ENCODE data around the gene CLP1. TPM values are rescaled to one million over a fixed set of nuclear protein-coding genes. Genes with fewer than 3 reads are reported as not detected.
"Not testable (repeated sequence)": the region's sequence is repeated elsewhere in the genome, so short reads cannot be mapped to it uniquely, and the experiment has no call there.

Gene CLP1
- total RNA-seq, 6 donors from 2014 or later: 10.5 to 16.9 (median 13.4) TPM

GRCh38 chr11:57651408-57651807 lies 6.2 kb upstream of the CLP1 start:
- H3K4me3 ChIP-seq: no peak overlapping the region
- no peak for TF ChIP-seq EP300 (IDR thresholded peaks at IDR 0.05)
- no peak for TF ChIP-seq POLR2AphosphoS5 (IDR thresholded peaks at IDR 0.05)
- H3K36me3 ChIP-seq: no peaks in the 10 kb centered on the region
- DNase-seq (no peak), ATAC-seq (ENCODE audit: low FRiP score in 2 of 2) (no peak)
- H3K9me3 ChIP-seq: no peaks in the 10 kb centered on the region
- H3K27ac ChIP-seq: no peak overlapping the region
- WGBS, 2 donors: 76 to 80% methylated on average over 7 of the region's 7 CpGs
- H3K4me1 ChIP-seq: peaks cover 35 to 48% (median 36%) of the 10 kb centered on the region in 4 donors
- H3K27me3 ChIP-seq: peaks cover 0 to 26% (median 9%) of the 10 kb centered on the region in 4 donors

- ATAC-seq (ENCODE audit: low FRiP score in 2 of 2); H3K9me3 ChIP-seq; H3K4me3 ChIP-seq; H3K36me3 ChIP-seq; H3K27ac ChIP-seq; DNase-seq: not testable (repeated sequence)
- peaks cover 0 to 20% (median 5%) of the 10 kb centered on the region in 4 donors for H3K27me3 ChIP-seq
- 74 to 75% methylated on average over 14 of the region's 14 CpGs for WGBS, 2 donors
- peaks cover 27 to 47% (median 30%) of the 10 kb centered on the region in 4 donors for H3K4me1 ChIP-seq
Observed at GRCh38 chr11:57652230-57652629, 5.3 kb upstream of the CLP1 start.

GRCh38 chr11:57652662-57653061 lies 4.9 kb upstream of the CLP1 start:
- DNase-seq (no peak), ATAC-seq (ENCODE audit: low FRiP score in 2 of 2) (no peak)
- no peaks in the 10 kb centered on the region for H3K36me3 ChIP-seq
- H3K9me3 ChIP-seq: no peaks in the 10 kb centered on the region
- peaks cover 22 to 44% (median 25%) of the 10 kb centered on the region in 4 donors for H3K4me1 ChIP-seq
- H3K27ac ChIP-seq: no peak overlapping the region
- no peak for TF ChIP-seq POLR2A (IDR thresholded peaks at IDR 0.05)
- TF ChIP-seq CTCF (IDR thresholded peaks at IDR 0.05): no peak
- no peak for TF ChIP-seq EP300 (IDR thresholded peaks at IDR 0.05)
- no peak for TF ChIP-seq POLR2AphosphoS5 (IDR thresholded peaks at IDR 0.05)
- no peak overlapping the region for H3K4me3 ChIP-seq
- H3K27me3 ChIP-seq: peaks cover 0 to 17% (median 3%) of the 10 kb centered on the region in 4 donors
- 71 to 81% methylated on average over 3 of the region's 3 CpGs for WGBS, 2 donors

GRCh38 chr11:57653163-57653562 lies 4.4 kb upstream of the CLP1 start:
- no peak for ATAC-seq (ENCODE audit: low FRiP score in 2 of 2)
- Histone ChIP-seq H3K27me3 (peaks cover 0 to 13% (median 1%) of the 10 kb centered on the region in 4 donors), H3K27ac (no peak overlapping the region), H3K4me3 (no peak overlapping the region), H3K36me3 (no peaks in the 10 kb centered on the region), H3K4me1 (peaks cover 19 to 43% (median 23%) of the 10 kb centered on the region in 4 donors), H3K9me3 (no peaks in the 10 kb centered on the region)
- 32 to 38% methylated on average over 3 of the region's 3 CpGs for WGBS, 2 donors
- DNase-seq: no peak
- TF ChIP-seq EP300 (IDR thresholded peaks at IDR 0.05): no peak
- no peak for TF ChIP-seq CTCF (IDR thresholded peaks at IDR 0.05)
- no peak for TF ChIP-seq POLR2AphosphoS5 (IDR thresholded peaks at IDR 0.05)
- TF ChIP-seq POLR2A (IDR thresholded peaks at IDR 0.05): no peak

GRCh38 chr11:57656885-57657193 lies 723 bp upstream of the CLP1 start:
- DNase-seq (no peak), ATAC-seq (ENCODE audit: low FRiP score in 2 of 2) (no peak)
- Histone ChIP-seq H3K9me3 (no peaks in the 10 kb centered on the region), H3K4me3 (peak overlapping the region in 3 of 4 donors; percentile 61 to 77 (median 68)), H3K4me1 (peaks cover 9 to 43% (median 12%) of the 10 kb centered on the region in 4 donors), H3K27ac (peak overlapping the region; percentile 77 to 88 (median 85)), H3K36me3 (peaks cover 20 to 27% (median 24%) of the 10 kb centered on the region in 4 donors), H3K27me3 (no peaks in the 10 kb centered on the region)
- 21 to 25% methylated on average over 5 of the region's 5 CpGs for WGBS, 2 donors
- TF ChIP-seq CTCF (IDR thresholded peaks at IDR 0.05) (no peak), EP300 (IDR thresholded peaks at IDR 0.05) (no peak), POLR2A (IDR thresholded peaks at IDR 0.05) (no peak), POLR2AphosphoS5 (IDR thresholded peaks at IDR 0.05) (no peak)

- peaks cover 23 to 38% (median 30%) of the 10 kb centered on the region in 4 donors for H3K36me3 ChIP-seq
- no peaks in the 10 kb centered on the region for H3K9me3 ChIP-seq
- peak overlapping the region; percentile 61 to 77 (median 65) for H3K4me3 ChIP-seq
- H3K27ac ChIP-seq: peak overlapping the region; percentile 76 to 88 (median 82)
- WGBS, 2 donors: 0 to 1% methylated on average over 8 of the region's 8 CpGs
- no peak for DNase-seq
- H3K27me3 ChIP-seq: no peaks in the 10 kb centered on the region
- peaks cover 9 to 36% (median 12%) of the 10 kb centered on the region in 4 donors for H3K4me1 ChIP-seq
- TF ChIP-seq CTCF (IDR thresholded peaks at IDR 0.05) (no peak), EP300 (IDR thresholded peaks at IDR 0.05) (no peak), POLR2A (IDR thresholded peaks at IDR 0.05) (no peak), POLR2AphosphoS5 (IDR thresholded peaks at IDR 0.05) (no peak)
- no peak for ATAC-seq (ENCODE audit: low FRiP score in 2 of 2)
Observed at GRCh38 chr11:57658023-57658361, 430 bp downstream of the CLP1 start.

Data from upper lobe of left lung (tissue), 6 donors.